Stimulated activated CD8-positive, alpha-beta memory T cell treated with anti-CD3 and anti-CD28 coated beads, Interleukin-7, amount 100 ng/mL, for 4 hours (primary cell): ENCODE results near the gene C18orf63.
"Not testable (repeated sequence)": the region's sequence is repeated elsewhere in the genome, so short reads cannot be mapped to it uniquely, and the experiment has no call there.

Source experiments
- DNase-seq, 2 donors: peaks; one replicate each; pipeline ENCODE4 v3.0.0-alpha.2; 2020; ENCODE audit warnings: low read depth in 2 of 2

C18orf63 gene

DNA sequence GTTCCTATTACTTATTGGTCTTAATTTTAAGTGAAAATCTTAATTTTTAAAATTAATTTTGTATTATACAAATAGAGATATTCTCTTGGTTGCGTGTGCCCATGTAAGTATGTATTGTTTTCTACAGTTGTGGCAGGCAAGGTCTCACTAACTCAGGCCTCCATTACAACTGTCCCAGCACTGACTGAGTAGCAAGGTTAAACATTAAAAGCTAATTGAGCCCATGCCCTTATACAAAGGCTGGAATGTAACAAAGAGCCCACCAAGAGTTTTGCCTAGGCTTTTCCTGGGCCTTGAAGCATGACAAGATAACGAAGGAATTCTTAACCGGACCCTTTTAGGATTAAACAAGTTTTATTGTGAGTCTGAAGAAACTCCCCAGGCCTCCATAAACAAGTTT, 11.2 kb downstream of the C18orf63 start:
- DNase-seq = not testable (repeated sequence)

DNA sequence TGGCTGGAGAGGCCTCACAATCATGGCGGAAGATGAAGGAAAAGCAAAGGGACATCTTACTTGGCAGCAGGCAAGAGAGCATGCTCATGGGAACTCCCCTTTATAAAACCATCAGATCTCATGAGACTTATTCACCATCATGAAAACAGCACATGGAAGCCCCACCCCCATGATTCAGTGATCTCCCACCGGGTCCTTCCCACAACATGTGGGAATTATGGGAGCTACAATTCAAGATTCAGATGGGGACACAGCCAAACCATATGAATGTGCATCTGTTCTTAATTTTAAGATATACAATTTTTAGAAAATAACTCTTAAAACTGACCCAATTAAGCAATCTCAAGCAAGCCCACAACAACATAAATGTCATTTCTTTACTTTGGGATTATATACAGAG, 12.6 kb downstream of the C18orf63 start:
- no peak for DNase-seq

DNA sequence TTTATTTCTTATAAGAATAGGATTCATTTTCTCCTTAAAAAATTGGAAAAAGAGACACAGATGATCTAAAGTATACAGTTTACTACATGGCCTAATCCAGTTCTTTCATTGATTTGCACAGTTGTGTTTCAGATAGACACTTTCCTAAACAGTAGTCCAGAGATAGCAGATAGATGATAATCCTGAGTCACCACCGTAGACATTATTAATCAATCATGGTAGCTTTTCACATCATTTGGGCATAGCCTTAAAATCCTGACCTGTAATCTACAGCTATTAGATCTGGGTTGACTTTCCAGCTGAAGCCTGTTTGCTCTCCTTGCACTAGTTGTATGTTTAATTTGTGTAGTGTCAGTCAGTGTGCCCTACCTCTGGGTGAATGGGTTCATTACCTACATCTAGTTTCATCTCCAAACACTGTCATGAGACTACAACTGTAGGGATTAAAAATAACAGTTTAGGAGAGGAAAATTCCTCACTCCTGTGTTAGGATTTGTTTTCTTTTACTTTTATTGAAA, 14.1 kb downstream of the C18orf63 start:
- DNase-seq = no peak

DNA sequence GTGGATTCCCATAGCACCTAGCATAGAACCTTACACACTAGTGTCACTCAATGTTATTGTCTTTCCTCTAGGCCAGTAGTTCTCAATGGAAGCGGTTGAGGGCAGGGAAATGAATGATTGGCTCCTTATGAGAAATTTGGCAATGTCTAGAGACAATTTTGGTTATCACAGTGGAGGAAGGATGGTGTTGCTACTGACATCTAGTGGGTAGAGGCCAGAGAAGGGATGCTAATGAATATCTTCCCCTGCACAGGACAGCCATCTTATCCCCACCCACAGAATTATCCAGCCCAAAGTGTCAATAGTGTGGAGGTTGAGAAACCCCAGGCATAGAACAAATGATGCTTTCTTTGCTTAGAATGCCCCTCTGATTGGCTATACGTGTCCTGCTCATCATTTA, 15.8 kb downstream of the C18orf63 start:
- DNase-seq = no peak

DNA sequence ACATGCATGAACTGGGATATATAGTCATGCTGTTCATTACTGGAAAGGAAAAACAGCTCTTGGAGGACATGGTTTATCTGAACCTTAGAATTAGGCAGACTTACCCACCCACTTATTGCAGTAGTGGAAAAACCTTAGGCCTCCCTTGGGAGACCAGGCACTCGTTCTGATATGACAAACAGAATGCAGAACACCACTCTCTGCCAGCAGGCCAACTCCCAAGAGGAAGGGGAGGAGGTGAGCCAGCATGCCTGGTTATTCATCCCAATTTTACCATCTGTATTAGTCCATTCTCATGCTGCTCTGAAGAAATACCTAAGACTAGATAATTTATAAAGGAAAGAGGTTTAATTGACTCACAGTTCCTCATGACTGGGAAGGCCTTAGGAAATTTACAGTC, 17.5 kb downstream of the C18orf63 start:
- DNase-seq = no peak

DNA sequence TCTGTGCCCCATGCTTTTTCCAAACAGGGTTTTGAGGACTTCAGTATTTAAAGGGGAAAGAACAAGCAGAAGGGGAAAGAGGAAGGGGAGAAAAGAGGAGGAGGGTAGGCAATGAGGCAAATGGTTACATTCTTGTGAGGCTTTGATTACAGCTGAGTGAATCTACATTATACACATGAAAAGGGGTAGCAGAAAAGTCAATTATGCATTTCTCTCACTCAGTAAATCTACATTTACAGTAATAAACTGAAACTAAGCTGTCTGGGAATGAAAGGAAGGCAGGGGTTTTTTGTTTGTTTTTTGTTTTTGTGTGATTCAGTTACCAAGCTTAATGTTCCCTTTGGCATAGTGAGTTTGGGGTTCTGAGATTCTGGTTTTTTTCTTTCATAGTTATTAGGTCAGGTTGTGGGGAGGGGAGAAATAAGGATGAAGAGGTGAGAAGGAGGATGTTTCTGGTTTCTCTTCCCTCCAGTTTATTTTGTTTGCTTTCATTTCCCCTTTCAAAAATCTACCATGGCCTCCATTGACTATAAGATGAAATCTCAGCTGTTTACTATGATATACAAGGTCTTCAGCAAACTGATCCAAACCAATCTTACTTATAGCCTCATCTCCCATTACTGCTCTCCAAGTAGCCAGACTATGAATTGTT, 18.7 kb downstream of the C18orf63 start:
- DNase-seq = no peak

DNA sequence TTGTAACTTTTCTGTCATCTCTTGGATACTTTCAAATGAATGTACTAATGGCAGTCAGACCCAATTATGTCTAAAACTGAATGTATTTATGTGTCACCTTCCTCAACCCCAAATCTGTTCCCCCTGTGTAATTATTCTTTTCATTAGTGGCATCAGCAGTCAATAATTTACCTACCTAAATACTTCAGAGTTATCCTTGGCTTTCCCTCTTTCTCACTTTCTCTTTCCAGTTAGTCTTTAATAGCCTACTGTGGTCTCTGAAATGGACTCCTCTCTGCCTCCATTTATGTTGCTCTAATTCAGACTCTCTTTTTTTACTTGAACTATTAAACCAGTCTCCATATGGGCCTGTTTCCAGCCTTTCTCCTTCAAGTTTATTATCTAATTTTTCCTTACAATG, 21.0 kb downstream of the C18orf63 start:
- no peak for DNase-seq

DNA sequence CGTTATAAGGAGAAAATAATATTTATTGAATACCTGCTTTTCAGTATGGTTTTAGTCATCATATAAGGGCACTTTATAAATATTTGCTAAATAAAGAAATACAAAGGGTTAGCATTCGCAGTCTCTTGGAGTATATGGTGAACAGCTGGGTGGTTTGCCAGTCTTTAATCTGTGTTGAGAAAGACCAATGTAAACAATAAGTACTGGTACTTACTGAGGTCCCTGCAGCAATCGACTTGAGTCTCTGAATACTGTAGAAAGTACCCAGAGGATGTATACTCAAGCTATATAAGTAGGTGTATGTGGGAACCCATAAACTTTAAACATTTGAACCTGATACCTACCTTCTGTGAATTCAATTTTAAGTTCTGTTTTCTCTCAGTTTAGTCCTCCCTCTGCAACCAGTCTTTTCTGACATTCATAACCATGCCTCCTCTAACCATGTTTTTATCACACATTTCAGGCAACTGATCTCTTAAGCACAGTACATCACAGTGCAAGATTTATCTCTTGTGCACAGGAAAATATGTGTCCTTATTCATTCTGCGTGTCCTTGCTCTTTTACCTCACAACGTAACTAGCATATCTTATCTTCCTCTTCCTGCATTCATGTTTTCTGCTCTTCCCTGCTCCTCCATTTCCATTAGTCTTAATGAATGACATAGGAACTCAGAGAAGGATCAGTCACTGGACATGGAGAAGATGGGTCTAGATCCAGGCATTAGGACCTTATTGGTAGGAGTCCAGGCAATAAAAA, 21.7 kb downstream of the C18orf63 start:
- no peak for DNase-seq

DNA sequence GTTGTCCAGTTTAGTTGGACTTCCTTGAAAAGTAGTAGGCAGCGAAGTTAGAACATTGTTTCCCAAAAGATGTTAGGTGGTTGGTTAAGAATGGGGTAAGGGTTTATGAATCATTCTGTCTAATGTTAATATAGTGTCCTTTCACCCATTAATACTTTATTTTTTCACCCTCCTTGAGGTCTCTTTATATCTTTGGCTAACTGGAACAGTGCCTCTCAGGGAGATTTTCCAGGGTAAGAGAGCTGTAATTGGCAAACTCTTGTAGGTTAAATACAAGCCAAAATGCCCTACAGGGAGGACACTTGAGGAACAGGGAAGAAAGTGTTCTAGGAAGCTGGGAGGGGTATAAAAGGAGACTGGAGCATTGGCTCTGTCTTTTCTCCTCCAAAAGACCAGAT, 22.3 kb downstream of the C18orf63 start:
- DNase-seq = no peak

DNA sequence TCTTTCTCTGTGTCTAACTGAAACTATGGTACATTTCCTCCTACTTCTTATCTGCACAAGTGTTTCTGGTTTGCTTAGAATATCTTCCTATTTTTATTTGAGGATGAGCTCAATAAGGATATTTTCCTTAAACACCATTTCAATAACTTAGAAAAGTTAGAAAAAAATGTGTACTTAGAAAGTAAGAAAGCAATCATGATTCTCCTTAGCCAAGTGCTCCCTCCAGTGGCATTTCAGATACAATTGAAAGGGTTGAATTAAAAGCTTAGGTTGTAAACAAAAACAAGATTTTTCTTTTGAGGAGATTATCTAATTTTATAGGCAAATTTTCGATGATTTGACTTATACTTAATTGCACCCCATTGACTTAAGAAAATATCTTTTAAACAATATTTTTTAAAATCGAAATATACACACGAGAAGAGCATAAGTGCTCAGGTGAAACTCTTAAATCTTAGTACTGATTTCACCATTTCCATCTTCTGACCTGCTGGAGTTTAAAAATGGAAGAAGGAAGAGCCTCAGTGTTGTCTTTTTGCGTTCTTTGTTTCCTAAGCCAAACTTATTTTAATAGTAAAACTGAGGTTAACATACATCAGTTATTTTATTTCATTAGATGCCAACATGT, 26.9 kb downstream of the C18orf63 start:
- no peak for DNase-seq

GRCh38 chr18:74346206-74346605, 30.6 kb downstream of the C18orf63 start:
- no peak for DNase-seq

DNA sequence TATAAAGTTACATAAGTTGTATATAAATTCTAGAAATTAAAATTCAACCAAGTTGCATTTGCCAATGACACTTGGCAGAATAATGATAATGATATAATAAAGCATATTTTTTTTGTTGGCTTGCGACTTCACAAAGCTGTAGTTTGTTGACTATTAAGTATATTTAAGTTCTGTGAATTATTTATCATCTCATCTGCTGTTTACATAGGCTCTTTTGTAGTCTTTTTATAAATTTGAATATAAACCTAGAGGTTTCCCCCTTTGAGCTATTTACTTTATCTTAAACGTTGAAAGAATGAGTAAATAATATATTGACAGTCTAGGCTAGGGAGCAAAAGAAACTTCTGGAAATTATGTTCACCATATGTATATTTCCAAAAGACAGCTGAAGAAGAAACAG, 32.9 kb downstream of the C18orf63 start:
- no peak for DNase-seq

DNA sequence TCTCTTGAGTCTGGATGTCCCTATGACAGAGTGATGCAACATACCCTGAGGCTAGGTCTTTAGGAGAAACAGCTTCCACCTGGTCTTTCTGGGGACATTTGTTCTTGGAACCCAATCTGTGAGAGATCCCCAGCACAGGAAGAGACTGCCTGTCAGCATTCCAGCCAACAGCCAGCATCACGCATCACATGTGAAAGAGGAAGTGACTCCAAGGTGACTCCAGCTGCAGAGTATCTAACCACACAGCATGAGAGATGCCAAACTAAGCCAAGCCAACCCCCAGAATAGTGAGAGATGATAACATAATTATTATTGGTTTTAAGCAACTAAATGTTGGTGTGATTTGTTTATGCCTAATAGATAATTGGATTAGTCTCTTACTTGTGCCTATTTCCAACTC, 35.7 kb downstream of the C18orf63 start:
- no peak for DNase-seq

DNA sequence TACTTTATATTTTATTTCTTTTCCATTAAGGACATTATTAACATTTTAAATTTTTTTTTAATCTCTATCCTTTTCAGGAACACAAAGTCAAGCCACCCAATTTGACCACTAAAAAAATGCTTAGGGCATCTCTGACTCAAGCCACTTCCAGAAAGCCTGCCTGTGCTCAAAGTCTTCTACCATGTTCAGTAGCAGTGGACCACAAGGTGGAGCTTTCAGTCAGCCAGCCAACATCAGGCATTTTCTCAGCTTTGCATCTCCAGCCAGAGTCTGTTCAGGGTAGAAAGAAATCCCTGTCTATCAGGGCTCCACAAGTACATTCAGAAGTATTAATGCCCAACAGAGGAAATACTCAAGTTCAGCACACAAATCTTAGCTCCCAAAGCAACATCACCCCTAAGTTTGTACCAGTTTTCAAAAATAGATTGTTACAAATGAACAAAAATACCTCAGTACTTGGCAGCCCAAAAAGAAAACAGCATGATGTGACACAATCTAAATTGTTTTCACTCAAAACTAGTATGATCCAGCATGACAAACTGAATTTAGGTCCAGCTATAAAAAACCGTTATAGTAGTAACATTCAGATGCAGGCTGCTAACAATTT, 37.6 kb downstream of the C18orf63 start:
- peak in 1 of 2 donors; percentile 35 for DNase-seq

DNA sequence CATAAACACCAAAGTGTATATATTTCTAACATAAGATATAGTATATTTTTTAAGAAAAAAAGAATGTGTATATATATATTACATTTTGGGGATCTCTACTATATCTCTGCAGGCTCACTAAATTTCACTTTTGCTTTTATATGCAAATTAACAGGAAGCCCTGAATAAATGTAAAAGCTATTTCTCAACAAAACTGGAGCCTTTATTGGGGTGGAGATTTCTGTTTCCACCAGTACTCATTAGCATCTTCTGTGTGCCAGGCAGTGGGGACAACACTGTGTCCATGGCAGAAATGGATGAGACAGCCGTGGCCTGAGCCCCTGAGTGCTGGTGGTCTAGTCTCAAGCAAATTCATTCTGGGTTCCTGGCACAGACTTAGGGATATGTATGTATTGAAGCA, 41.3 kb downstream of the C18orf63 start:
- no peak for DNase-seq

DNA sequence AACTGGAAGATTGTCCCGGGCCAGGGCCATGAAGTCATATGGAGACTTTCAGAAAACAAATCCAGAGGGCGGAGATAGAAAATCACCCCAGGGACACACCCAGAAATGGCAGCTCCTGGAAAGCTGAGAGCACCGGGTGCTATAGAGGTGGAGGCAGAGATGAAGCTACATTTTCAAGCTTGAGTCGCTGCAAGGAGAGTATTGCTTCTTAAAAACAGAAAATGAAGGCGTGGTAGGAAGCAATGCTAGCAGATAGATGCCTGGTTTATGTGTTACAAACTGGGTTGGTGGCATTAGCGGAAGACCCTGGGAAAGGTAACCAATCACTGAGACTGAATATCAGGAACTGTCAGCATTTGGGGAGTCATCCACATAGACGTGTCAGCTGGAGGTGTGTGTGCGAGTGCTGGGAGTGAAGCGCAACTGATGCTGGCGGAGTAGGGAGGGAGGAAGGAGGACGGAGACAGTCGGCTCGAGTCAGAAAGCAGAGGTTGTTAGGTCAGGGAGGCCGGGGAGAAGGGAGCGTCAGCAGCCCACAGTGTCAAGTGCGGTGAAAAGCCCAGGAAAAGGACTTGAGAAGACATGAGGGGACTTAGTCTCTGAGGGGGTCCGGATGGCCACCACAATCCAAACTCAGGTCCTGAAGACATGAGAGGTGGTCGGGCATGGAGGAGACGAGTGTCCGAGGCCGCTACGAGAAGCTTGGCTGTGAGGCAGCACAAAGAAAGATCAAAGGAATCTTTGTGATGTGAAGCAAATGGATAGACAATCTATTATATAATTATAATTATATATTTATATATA, 45.4 kb downstream of the C18orf63 start:
- DNase-seq = no peak

- DNase-seq = no peak
These were observed 52.3 kb downstream of the C18orf63 start for GRCh38 chr18:74367905-74368304.

DNA sequence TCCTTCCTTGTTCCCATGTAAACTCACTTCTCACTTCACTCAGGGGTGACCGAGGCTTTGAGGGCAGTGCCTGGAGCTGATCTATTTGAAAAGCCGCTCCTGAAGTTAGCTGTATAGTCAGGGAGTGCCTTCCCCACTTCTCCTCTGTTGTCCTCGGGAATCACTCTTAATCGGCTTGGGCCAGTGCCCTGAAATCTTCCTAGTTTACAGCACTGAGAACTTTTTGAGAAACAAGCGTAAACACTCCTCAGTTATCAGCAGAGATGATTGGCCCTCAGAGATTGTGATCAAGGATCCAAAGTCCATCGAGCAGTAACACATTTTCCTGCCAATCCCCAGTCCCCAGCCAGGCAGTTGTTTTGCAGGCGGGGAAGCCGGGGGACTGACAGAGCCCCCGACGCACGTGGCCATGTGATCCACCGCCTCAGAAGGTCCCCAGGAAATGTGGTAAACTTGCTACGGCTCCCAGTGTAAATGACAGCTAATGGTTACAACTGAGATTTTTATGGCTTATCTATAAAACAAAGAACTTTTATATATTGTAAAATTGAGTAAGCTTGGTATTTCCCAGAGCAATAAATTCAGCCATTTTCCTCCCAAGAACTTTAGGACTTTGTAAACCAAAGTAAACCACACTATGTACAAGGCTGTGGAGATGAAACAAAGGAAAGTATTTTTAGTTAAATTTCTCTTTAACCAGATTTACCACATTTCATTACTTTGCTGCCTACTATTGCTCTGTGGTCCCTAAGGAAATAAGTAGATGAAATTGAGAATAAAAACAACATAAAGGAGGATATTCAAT, 53.5 kb downstream of the C18orf63 start:
- DNase-seq = no peak

DNA sequence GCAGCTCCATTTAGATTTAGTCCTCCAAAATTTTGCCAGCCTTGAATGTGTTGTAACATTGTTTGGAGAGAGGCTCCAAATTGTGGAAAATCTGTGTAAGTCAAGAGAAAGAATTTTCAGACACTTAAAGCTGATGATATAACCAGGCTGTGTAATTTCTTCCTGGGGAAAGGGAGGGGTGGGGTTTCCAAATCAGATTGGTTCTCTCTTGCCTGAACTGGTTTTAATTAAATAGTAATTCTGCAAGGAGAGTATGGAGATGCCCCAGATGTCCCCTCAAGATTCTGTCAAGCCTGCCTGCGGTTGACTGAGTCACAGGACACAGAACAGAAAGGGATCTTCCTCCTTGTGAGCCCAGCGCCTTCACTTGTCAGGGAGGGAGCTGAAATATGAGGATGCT, 54.5 kb downstream of the C18orf63 start:
- DNase-seq = no peak

DNA sequence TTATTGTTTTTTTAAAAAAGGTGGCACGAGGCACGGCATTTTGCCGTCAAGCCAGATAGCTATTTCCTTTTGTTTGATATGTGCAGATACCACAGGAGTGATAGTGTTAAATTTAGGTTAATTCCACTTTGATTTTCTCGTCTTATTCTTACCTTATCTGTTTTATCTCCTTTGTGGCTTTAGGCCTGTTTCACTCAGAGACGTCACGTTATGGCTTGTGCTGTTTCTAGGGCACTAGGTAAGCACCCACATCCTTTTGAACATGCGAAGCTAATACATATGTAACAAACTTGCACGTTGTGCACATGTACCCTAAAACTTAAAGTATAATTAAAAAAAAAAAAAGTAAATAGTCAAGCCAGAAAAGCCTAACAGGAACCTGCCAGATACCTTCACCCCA, 57.8 kb downstream of the C18orf63 start:
- peak in 1 of 2 donors; percentile 15 for DNase-seq

- no peak for DNase-seq
These were observed 60.4 kb downstream of the C18orf63 start for GRCh38 chr18:74375999-74376398.
